HCT116 (cell line): ENCODE data around the gene SEC24A. TPM values are rescaled to one million over a fixed set of nuclear protein-coding genes. Genes with fewer than 3 reads are reported as not detected.

Experiments used
- ATAC-seq: fragments of 200-7000 bp; cut with Tn5 transposase; 2 replicates; pipeline ENCODE4 v1.9.1; 2020; ENCODE audit warnings: mild to moderate bottlenecking, moderate library complexity
- BruUV-seq: library from RNA; stranded (reverse); fragments of 400-500 nt; replicated peaks from 2 replicates; lab custom pipeline; 2021; lab: Mats Ljungman, UMichigan
- CTCF ChIA-PET: fragments of 300-600 bp; sonication (Branson Sonifier 250); formaldehyde crosslinking; loops from one replicate; lab custom pipeline; 2021; ENCODE audit warnings: antibody characterized with exemption; lab: Charles Lee
- POLR2A ChIA-PET: fragments of 300-600, 350-600 bp; sonication (Branson Sonifier 250); formaldehyde crosslinking; loops from one replicate; lab custom pipeline; 2021; ENCODE audit warnings: antibody characterized with exemption; lab: Charles Lee
- RAD21 ChIA-PET, 2 experiments: fragments of 300-600 bp; sonication (Branson Sonifier 250); formaldehyde crosslinking; loops; one replicate each; lab custom pipeline; 2023; ENCODE audit warnings: low total read pairs in 2 of 2; ENCODE audit not compliant: uncharacterized antibody in 2 of 2, unreplicated experiment in 2 of 2, low non-redundant PET in 1 of 2; lab: Charles Lee
- DNase-seq: peaks from one replicate; pipeline ENCODE4 v3.0.0-alpha.2; 2010; ENCODE audit warnings: low read depth, low spot score
- H2AFZ ChIP-seq: fragments of 200-600 bp; shearing (Covaris generic), sonication (generic); 2 replicates; pipeline ENCODE4 v1.6.1; 2017; ENCODE audit warnings: low read depth, mixed run types, mixed read lengths, antibody characterized with exemption, low read length; ENCODE audit not compliant: poor library complexity, severe bottlenecking
- H3K27ac ChIP-seq: 2 replicates; pipeline ENCODE4 v1.5.1; 2012; ENCODE audit warnings: low read depth, low read length
- H3K27me3 ChIP-seq: fragments of 200-600 bp; sonication (generic); 2 replicates; pipeline ENCODE4 v1.6.1; 2016; ENCODE audit warnings: mixed run types, low read length, mixed read lengths; ENCODE audit not compliant: insufficient read depth
- H3K36me3 ChIP-seq, 2 experiments: fragments of 200-500 bp in 1 of 2; fragments of 200-600 bp in 1 of 2; sonication (Bioruptor generic) in 1 of 2; sonication (generic) in 1 of 2; 2 replicates each; pipeline versions ENCODE4 v1.5.1 to v1.6.1; 2014 to 2016; ENCODE audit warnings: low read length in 2 of 2, inconsistent platforms in 1 of 2, mixed read lengths in 1 of 2, mixed run types in 1 of 2; ENCODE audit not compliant: insufficient read depth in 2 of 2, control insufficient read depth in 1 of 2
- H3K4me1 ChIP-seq, 2 experiments: fragments of 200-600 bp in 1 of 2; sonication (generic) in 1 of 2; 2 replicates each; pipeline versions ENCODE4 v1.5.1 to v1.6.1; 2012 to 2017; ENCODE audit warnings: low read length in 2 of 2, inconsistent platforms in 1 of 2, mild to moderate bottlenecking in 1 of 2, mixed read lengths in 1 of 2, mixed run types in 1 of 2, moderate library complexity in 1 of 2; ENCODE audit not compliant: insufficient read depth in 2 of 2, control insufficient read depth in 1 of 2
- H3K4me2 ChIP-seq: fragments of 200-600 bp; sonication (generic); 2 replicates; pipeline ENCODE4 v1.6.1; 2017; ENCODE audit warnings: mixed run types, low read length, mixed read lengths
- H3K4me3 ChIP-seq, 2 experiments: fragments of 200-600 bp in 1 of 2; sonication (generic) in 1 of 2; replicated peaks in 1 of 2; 2 replicates each; pipeline ENCODE4 v1.5.1; 2011 to 2016; ENCODE audit warnings: low read length in 2 of 2, control low read depth in 1 of 2, low read depth in 1 of 2, mild to moderate bottlenecking in 1 of 2, mixed read lengths in 1 of 2, mixed run types in 1 of 2
- H3K79me2 ChIP-seq: fragments of 200-600 bp; sonication (generic); 2 replicates; pipeline ENCODE4 v1.6.1; 2017; ENCODE audit warnings: mild to moderate bottlenecking, mixed run types, low read length, moderate library complexity, mixed read lengths; ENCODE audit not compliant: insufficient read depth
- H3K9ac ChIP-seq: fragments of 200-600 bp; sonication (generic); 2 replicates; pipeline ENCODE4 v1.6.1; 2016; ENCODE audit warnings: low read length, mixed read lengths
- H3K9me2 ChIP-seq: fragments of 200-600 bp; sonication (generic), shearing (Covaris generic); 2 replicates; pipeline ENCODE4 v1.6.1; 2017; ENCODE audit warnings: mixed run types, mild to moderate bottlenecking, moderate library complexity; ENCODE audit not compliant: insufficient read depth
- H3K9me3 ChIP-seq, 2 experiments: fragments of 200-500 bp in 1 of 2; fragments of 200-600 bp in 1 of 2; sonication (Bioruptor generic) in 1 of 2; sonication (generic) in 1 of 2; 2 replicates each; pipeline ENCODE4 v1.6.1; 2014 to 2017; ENCODE audit warnings: low read length in 2 of 2, mixed read lengths in 2 of 2, inconsistent platforms in 1 of 2, low read depth in 1 of 2, mild to moderate bottlenecking in 1 of 2, mixed run types in 1 of 2, moderate library complexity in 1 of 2; ENCODE audit not compliant: control insufficient read depth in 1 of 2, insufficient read depth in 1 of 2
- H4K20me1 ChIP-seq: fragments of 200-600 bp; sonication (generic), shearing (Covaris generic); 2 replicates; pipeline ENCODE4 v1.6.1; 2017; ENCODE audit warnings: mixed run types, mild to moderate bottlenecking, moderate library complexity; ENCODE audit not compliant: insufficient read depth
- CBX3 ChIP-seq: IDR thresholded peaks from 2 replicates; pipeline ENCODE4 v1.6.1; 2012; ENCODE audit warnings: low read depth
- CEBPB ChIP-seq: IDR thresholded peaks from 2 replicates; pipeline ENCODE4 v1.6.1; 2012; ENCODE audit warnings: low read depth
- EZH2 ChIP-seq: fragments of 200-600 bp; sonication (generic); IDR thresholded peaks from 2 replicates; pipeline ENCODE4 v1.6.1; 2017; ENCODE audit warnings: antibody characterized with exemption, mixed run types
- EZH2phosphoT487 ChIP-seq: fragments of 200-600 bp; IDR thresholded peaks from 2 replicates; pipeline ENCODE4 v1.6.1; 2018; ENCODE audit warnings: antibody characterized with exemption, borderline replicate concordance
- MAX ChIP-seq: IDR thresholded peaks from 2 replicates; pipeline ENCODE4 v1.6.1; 2012
- SIN3A ChIP-seq: IDR thresholded peaks from 2 replicates; pipeline ENCODE4 v1.6.1; 2012; ENCODE audit warnings: low read depth
- SP1 ChIP-seq: IDR thresholded peaks from 2 replicates; pipeline ENCODE4 v1.6.1; 2012; ENCODE audit warnings: low read depth
- YY1 ChIP-seq: IDR thresholded peaks from 2 replicates; pipeline ENCODE4 v1.6.1; 2011; ENCODE audit warnings: low read length, low read depth, moderate library complexity, mild to moderate bottlenecking; ENCODE audit not compliant: insufficient replicate concordance; ENCODE audit errors: extremely low read depth
- ZBTB33 ChIP-seq: IDR thresholded peaks from 2 replicates; pipeline ENCODE4 v1.6.1; 2011; ENCODE audit warnings: mild to moderate bottlenecking, low read length, moderate library complexity; ENCODE audit not compliant: insufficient replicate concordance; ENCODE audit errors: extremely low read depth
- ZFX ChIP-seq: fragments of 450-650 bp; IDR thresholded peaks from 2 replicates; pipeline ENCODE4 v1.6.1; 2017
- ZNF274 ChIP-seq: fragments of 200-500 bp; sonication (Bioruptor generic); IDR thresholded peaks from 2 replicates; pipeline ENCODE4 v1.6.1; 2014; ENCODE audit warnings: mild to moderate bottlenecking, low read depth, low read length, inconsistent platforms
- intact Hi-C: fragments of 100-400 bp; cut with micrococcal nuclease; formaldehyde crosslinking; loops from 2 replicates; pipeline ENCODE4 v1.10.0; 2022
- total RNA-seq: library from RNA; stranded (reverse); gene quantifications from one replicate; pipeline ENCODE4 v1.2.1, GENCODE V29; 2021; ENCODE audit not compliant: unreplicated experiment

SEC24A gene
- total RNA-seq, 1 experiment from 2014 or later, result 16.8 TPM

GRCh38 chr5:134724872-134725271, 76.3 kb downstream of the SEC24A start:
- no peak for ATAC-seq
- DNase-seq, result no peak
- TF ChIP-seq EZH2 (no peak), ZNF274 (no peak), CBX3 (no peak), YY1 (no peak), ZFX (no peak), SP1 (no peak), SIN3A (no peak), ZBTB33 (no peak), MAX (no peak), CEBPB (no peak), EZH2phosphoT487 (no peak)
- BruUV-seq, result no TSS peak
- Histone ChIP-seq H3K4me1 (no peaks in the 10 kb centered on the region), H3K4me2 (no peak overlapping the region), H3K27me3 (no peaks in the 10 kb centered on the region), H3K4me3 (no peak overlapping the region), H3K9me3 (no peaks in the 10 kb centered on the region), H3K9me2 (no peaks in the 10 kb centered on the region), H3K79me2 (no peaks in the 10 kb centered on the region), H3K36me3 (peaks cover 7 to 8% of the 10 kb centered on the region in 2 experiments; a peak in 2 of 4 replicates), H3K27ac (no peak overlapping the region), H3K9ac (no peak overlapping the region), H2AFZ (no peak overlapping the region), H4K20me1 (no peaks in the 10 kb centered on the region)
- ChIA-PET CTCF (no interaction called here), POLR2A (no interaction called here), RAD21 (no interaction called here)
- intact Hi-C loops, result no loop called here
